Esophagus squamous epithelium (tissue), 5 donors: ENCODE results near the gene GPN1. TPM values are rescaled to one million over a fixed set of nuclear protein-coding genes. Genes with fewer than 3 reads are reported as not detected.
"Not testable (repeated sequence)": the region's sequence is repeated elsewhere in the genome, so short reads cannot be mapped to it uniquely, and the experiment has no call there.

Experiments
- DNase-seq: peaks from one replicate; lab custom pipeline; 2025; lab: John Stamatoyannopoulos, UW
- H3K27ac ChIP-seq, 4 donors: fragments of 200-600 bp; sonication (generic); one replicate each; pipeline ENCODE4 v1.5.1; 2016 to 2019; ENCODE audit warnings: mild to moderate bottlenecking in 1 of 4
- H3K27me3 ChIP-seq, 4 donors: fragments of 200-600 bp; sonication (generic); 1 replicate in 3 of 4; 2 replicates in 1 of 4; pipeline versions ENCODE4 v1.5.1 to v1.6.0; 2017 to 2021; ENCODE audit warnings: antibody characterized with exemption in 1 of 4
- H3K36me3 ChIP-seq, 3 donors: fragments of 200-600 bp; sonication (generic); one replicate each; pipeline ENCODE4 v1.5.1; 2016 to 2019
- H3K4me1 ChIP-seq, 3 donors: fragments of 200-600 bp; sonication (generic); one replicate each; pipeline ENCODE4 v1.5.1; 2017 to 2019
- H3K4me3 ChIP-seq, 4 donors: fragments of 200-600 bp; sonication (generic); 1 replicate in 3 of 4; 2 replicates in 1 of 4; pipeline ENCODE4 v1.5.1; 2016 to 2019; ENCODE audit warnings: mild to moderate bottlenecking in 2 of 4, moderate library complexity in 1 of 4
- H3K9me3 ChIP-seq, 3 donors: fragments of 200-600 bp; sonication (generic); one replicate each; pipeline ENCODE4 v1.5.1; 2016 to 2019
- CTCF ChIP-seq, 6 experiments: fragments of 450-650 bp in 4 of 6; fragments of 200-600 bp in 2 of 6; sonication (generic) in 2 of 6; IDR thresholded peaks; one replicate each; pipeline ENCODE4 v1.5.1; 2016 to 2019; ENCODE audit warnings: antibody characterized with exemption in 6 of 6, mild to moderate bottlenecking in 4 of 6, moderate library complexity in 4 of 6
- POLR2A ChIP-seq, 4 donors: fragments of 450-650 bp; IDR thresholded peaks; one replicate each; pipeline ENCODE4 v1.6.1; 2017; ENCODE audit warnings: antibody characterized with exemption in 4 of 4, mild to moderate bottlenecking in 4 of 4, moderate library complexity in 3 of 4
- WGBS, 2 donors: methylation state at CpG; one replicate each; pipeline ENCODE4 v1.1.5; 2018; 5-methylcytosine and 5-hydroxymethylcytosine counted together
- intact Hi-C: fragments of 100-400 bp; cut with DNase I; formaldehyde crosslinking; loops from one replicate; pipeline ENCODE4 v1.15.0; 2022
- total RNA-seq, 4 donors: library from RNA; depleted of rRNA; stranded (reverse); fragments of >200 nt; gene quantifications; one replicate each; pipeline ENCODE4 v1.1.0, GENCODE V29; 2016
- donor health status: DM: yes; HTN: yes; CAD: no.

The GPN1 gene
- total RNA-seq, 4 donors from 2014 or later, result 17.3 to 36.4 (median 31.6) TPM

- no peak for TF ChIP-seq CTCF (IDR thresholded peaks at IDR 0.05)
- peak in 1 of 4 donors; percentile 17 for TF ChIP-seq POLR2A (IDR thresholded peaks at IDR 0.05)
- WGBS, 2 donors, result 2 to 8% methylated on average over 4 to 5 of the region's 21 CpGs
- DNase-seq, result no peak
- Histone ChIP-seq H3K4me3 (peak overlapping the region; percentile 60 to 85 (median 73)), H3K27me3 (no peaks in the 10 kb centered on the region), H3K4me1 (peaks cover 7 to 41% (median 22%) of the 10 kb centered on the region in 3 donors), H3K36me3 (peaks cover 0 to 43% (median 7%) of the 10 kb centered on the region in 3 donors), H3K9me3 (no peaks in the 10 kb centered on the region), H3K27ac (peak overlapping the region; percentile 84 to 91 (median 90))
- intact Hi-C loops, result no loop called here
Measured at GRCh38 chr2:27627963-27628766, 685 bp upstream of the GPN1 start.

GRCh38 chr2:27630257-27630656, 1.4 kb downstream of the GPN1 start:
- H3K9me3 ChIP-seq, DNase-seq, H3K27me3 ChIP-seq, intact Hi-C loops, H3K27ac ChIP-seq: not testable (repeated sequence)
- Histone ChIP-seq H3K36me3 (peaks cover 0 to 49% (median 19%) of the 10 kb centered on the region in 3 donors), H3K4me3 (peak overlapping the region in 1 of 4 donors; percentile 85), H3K4me1 (peaks cover 7 to 41% (median 22%) of the 10 kb centered on the region in 3 donors)
- 92 to 100% methylated on average over 2 of the region's 2 CpGs for WGBS, 2 donors

GRCh38 chr2:27634291-27634690, 5.4 kb downstream of the GPN1 start:
- H3K4me3 ChIP-seq, result no peak overlapping the region
- H3K27me3 ChIP-seq, result no peaks in the 10 kb centered on the region
- intact Hi-C loops, result no loop called here
- H3K4me1 ChIP-seq, result peaks cover 0 to 15% (median 11%) of the 10 kb centered on the region in 3 donors
- peaks cover 10 to 90% (median 24%) of the 10 kb centered on the region in 3 donors for H3K36me3 ChIP-seq
- DNase-seq, result no peak
- WGBS, 2 donors, result 86 to 100% methylated on average over 2 of the region's 2 CpGs
- no peak overlapping the region for H3K27ac ChIP-seq
- no peaks in the 10 kb centered on the region for H3K9me3 ChIP-seq
- TF ChIP-seq POLR2A (IDR thresholded peaks at IDR 0.05) (no peak), CTCF (IDR thresholded peaks at IDR 0.05) (no peak)

- no peaks in the 10 kb centered on the region for H3K9me3 ChIP-seq
- intact Hi-C loops, result no loop called here
- TF ChIP-seq CTCF (IDR thresholded peaks at IDR 0.05), result no peak
- no peak for TF ChIP-seq POLR2A (IDR thresholded peaks at IDR 0.05)
- no peaks in the 10 kb centered on the region for H3K4me1 ChIP-seq
- H3K27ac ChIP-seq, result no peak overlapping the region
- DNase-seq, result no peak
- no peak overlapping the region for H3K4me3 ChIP-seq
- H3K36me3 ChIP-seq, result peaks cover 17 to 100% (median 39%) of the 10 kb centered on the region in 3 donors
- no peaks in the 10 kb centered on the region for H3K27me3 ChIP-seq
- whole genome bisulfite sequencing, 2 donors, result 80 to 88% methylated on average over 5 of the region's 5 CpGs
Measured at GRCh38 chr2:27636766-27637165, 7.9 kb downstream of the GPN1 start.

GRCh38 chr2:27638037-27638637, 9.3 kb downstream of the GPN1 start:
- intact Hi-C loops, result no loop called here
- WGBS, 2 donors, result 51 to 54% methylated on average over 3 of the region's 3 CpGs
- H3K36me3 ChIP-seq, result peaks cover 17 to 100% (median 47%) of the 10 kb centered on the region in 3 donors

More at GRCh38 chr2:27638037-27638637, 9.3 kb downstream of the GPN1 start:
- H3K4me1 ChIP-seq, result no peaks in the 10 kb centered on the region
- no peaks in the 10 kb centered on the region for H3K27me3 ChIP-seq
- no peak for DNase-seq
- TF ChIP-seq POLR2A (IDR thresholded peaks at IDR 0.05), result no peak
- TF ChIP-seq CTCF (IDR thresholded peaks at IDR 0.05), result no peak
- H3K27ac ChIP-seq, result no peak overlapping the region
- no peaks in the 10 kb centered on the region for H3K9me3 ChIP-seq
- H3K4me3 ChIP-seq, result no peak overlapping the region
